CD4-positive, CD25-positive, alpha-beta regulatory T cell (primary cell): ENCODE data around the gene ARSB. TPM values are rescaled to one million over a fixed set of nuclear protein-coding genes. Genes with fewer than 3 reads are reported as not detected.

Experiments used
- ATAC-seq, 2 donors: fragments of 150-1000 bp; cut with Tn5 transposase; one replicate each; pipeline ENCODE4 v1.10.0; 2021; ENCODE audit warnings: low read depth in 2 of 2, moderate number of reproducible peaks in 2 of 2, moderate library complexity in 1 of 2
- DNase-seq, 3 donors: peaks; one replicate each; pipeline versions ENCODE4 v3.0.0 to v3.0.0-alpha.2; 2012 to 2022; ENCODE audit warnings: mixed read lengths in 1 of 3
- H3K27ac ChIP-seq: one replicate; pipeline ENCODE4 v1.7.0; 2013; ENCODE audit warnings: mild to moderate bottlenecking, low read length; ENCODE audit not compliant: insufficient read depth, poor library complexity, severe bottlenecking
- H3K27me3 ChIP-seq: one replicate; pipeline ENCODE4 v1.7.0; 2013; ENCODE audit warnings: low read length; ENCODE audit not compliant: control insufficient read depth, insufficient read depth
- H3K36me3 ChIP-seq: one replicate; pipeline ENCODE4 v1.7.0; 2013; ENCODE audit warnings: mild to moderate bottlenecking, low read length, moderate library complexity; ENCODE audit not compliant: control insufficient read depth, insufficient read depth
- H3K4me1 ChIP-seq: 2 replicates; pipeline ENCODE4 v1.7.0; 2013; ENCODE audit warnings: mild to moderate bottlenecking, low read length; ENCODE audit not compliant: insufficient read depth, control insufficient read depth, poor library complexity, severe bottlenecking
- H3K4me3 ChIP-seq: one replicate; pipeline ENCODE4 v1.7.0; 2013; ENCODE audit warnings: low read depth, mild to moderate bottlenecking, low read length, moderate library complexity
- H3K9me3 ChIP-seq, 2 experiments: 1 replicate in 1 of 2; 2 replicates in 1 of 2; pipeline ENCODE4 v1.7.0; 2013; ENCODE audit warnings: low read length in 2 of 2, mild to moderate bottlenecking in 1 of 2, moderate library complexity in 1 of 2; ENCODE audit not compliant: control insufficient read depth in 2 of 2
- H3K27ac Mint-ChIP-seq, 3 donors: one replicate each; pipeline ENCODE4 v1.8.0; 2020 to 2022; ENCODE audit warnings: mild to moderate bottlenecking in 3 of 3, mixed read lengths in 3 of 3, moderate library complexity in 2 of 3
- H3K27me3 Mint-ChIP-seq: one replicate; pipeline ENCODE4 v1.8.0; 2022; ENCODE audit warnings: mild to moderate bottlenecking, mixed read lengths
- H3K36me3 Mint-ChIP-seq: one replicate; pipeline ENCODE4 v1.8.0; 2020; ENCODE audit warnings: mixed read lengths
- H3K4me1 Mint-ChIP-seq, 4 donors: one replicate each; pipeline ENCODE4 v1.8.0; 2020 to 2022; ENCODE audit warnings: mixed read lengths in 4 of 4, mild to moderate bottlenecking in 1 of 4
- H3K4me3 Mint-ChIP-seq, 4 donors: one replicate each; pipeline ENCODE4 v1.8.0; 2020 to 2022; ENCODE audit warnings: mild to moderate bottlenecking in 4 of 4, mixed read lengths in 4 of 4, moderate library complexity in 3 of 4
- H3K9me3 Mint-ChIP-seq, 7 donors: one replicate each; pipeline ENCODE4 v1.8.0; 2020 to 2022; ENCODE audit warnings: mixed read lengths in 7 of 7, mild to moderate bottlenecking in 3 of 7, moderate library complexity in 2 of 7
- polyA plus RNA-seq, 4 donors: library from polyadenylated mRNA; unstranded; fragments of 300-500 nt; fragmentation: Illumina TruSeq; gene quantifications; one replicate each; pipeline ENCODE4 v1.2.3, GENCODE V29; 2021
- total RNA-seq: library from RNA; stranded (reverse); gene quantifications from one replicate; pipeline ENCODE4 v1.2.3, GENCODE V29; 2022

Gene ARSB
- total and polyA plus RNA-seq, 5 donors from 2014 or later: 3.4 to 6.5 (median 4.4) TPM

DNA sequence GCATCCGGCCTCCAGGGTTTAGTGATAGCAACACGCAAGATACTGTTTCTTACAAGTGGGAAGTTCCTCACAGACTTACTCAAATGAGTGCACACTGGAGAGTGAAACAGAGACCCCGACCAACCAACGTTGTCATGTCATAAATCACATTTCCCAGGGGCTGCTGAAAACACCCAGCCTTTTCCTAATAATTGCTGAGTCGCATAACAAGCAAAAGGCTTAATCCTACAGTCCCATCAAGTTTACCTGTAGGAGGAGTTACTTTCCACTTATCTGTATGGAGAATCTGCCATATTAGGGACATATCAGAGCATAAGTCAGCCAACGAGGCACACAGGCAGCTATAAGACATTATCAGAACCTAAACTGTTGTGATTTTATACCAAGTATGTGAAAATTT, 180.1 kb downstream of the ARSB start:
- Mint-ChIP-seq H3K4me3 (no peak overlapping the region), H3K4me1 (peaks cover 0 to 2% (median 0%) of the 10 kb centered on the region in 4 donors), H3K27ac (no peak overlapping the region), H3K9me3 (peaks cover 0 to 9% (median 0%) of the 10 kb centered on the region in 7 donors), H3K36me3 (peaks cover 26% of the 10 kb centered on the region), H3K27me3 (no peaks in the 10 kb centered on the region)
- DNase-seq (no peak), ATAC-seq (no peak)
- no peaks in the 10 kb centered on the region for H3K9me3 ChIP-seq
- H3K27me3 ChIP-seq: no peaks in the 10 kb centered on the region
- H3K27ac ChIP-seq: no peak overlapping the region
- no peaks in the 10 kb centered on the region for H3K36me3 ChIP-seq
- no peaks in the 10 kb centered on the region for H3K4me1 ChIP-seq
- H3K4me3 ChIP-seq: no peak overlapping the region

DNA sequence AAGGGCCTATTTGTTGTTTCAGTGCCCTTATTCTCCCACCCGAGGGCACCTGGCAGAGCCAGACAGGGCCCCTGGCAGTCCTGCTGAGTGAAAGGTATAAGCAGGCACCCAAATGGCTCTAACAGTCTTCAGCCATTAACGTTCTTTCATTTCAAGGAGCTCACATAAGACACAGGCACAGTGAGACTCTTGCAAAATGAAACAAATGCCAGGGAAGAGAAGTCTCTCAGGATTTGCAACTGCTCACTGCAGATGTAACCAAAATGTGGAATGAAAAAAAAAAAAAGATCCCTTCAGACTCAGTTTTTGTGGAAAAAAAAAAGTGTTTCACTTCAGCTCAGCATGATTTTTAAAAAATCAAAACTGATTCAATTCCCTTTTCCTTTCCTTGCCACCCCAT, 181.2 kb downstream of the ARSB start:
- no peak overlapping the region for H3K4me3 Mint-ChIP-seq
- H3K27ac ChIP-seq: no peak overlapping the region
- H3K36me3 ChIP-seq: no peaks in the 10 kb centered on the region
- no peaks in the 10 kb centered on the region for H3K27me3 Mint-ChIP-seq
- H3K4me3 ChIP-seq: no peak overlapping the region
- H3K4me1 ChIP-seq: no peaks in the 10 kb centered on the region
- H3K27ac Mint-ChIP-seq: no peak overlapping the region
- H3K36me3 Mint-ChIP-seq: peaks cover 28% of the 10 kb centered on the region
- peaks cover 0 to 9% (median 0%) of the 10 kb centered on the region in 7 donors for H3K9me3 Mint-ChIP-seq
- peaks cover 0 to 2% (median 0%) of the 10 kb centered on the region in 4 donors for H3K4me1 Mint-ChIP-seq
- H3K27me3 ChIP-seq: no peaks in the 10 kb centered on the region
- no peak for ATAC-seq
- no peaks in the 10 kb centered on the region for H3K9me3 ChIP-seq
- DNase-seq: no peak

DNA sequence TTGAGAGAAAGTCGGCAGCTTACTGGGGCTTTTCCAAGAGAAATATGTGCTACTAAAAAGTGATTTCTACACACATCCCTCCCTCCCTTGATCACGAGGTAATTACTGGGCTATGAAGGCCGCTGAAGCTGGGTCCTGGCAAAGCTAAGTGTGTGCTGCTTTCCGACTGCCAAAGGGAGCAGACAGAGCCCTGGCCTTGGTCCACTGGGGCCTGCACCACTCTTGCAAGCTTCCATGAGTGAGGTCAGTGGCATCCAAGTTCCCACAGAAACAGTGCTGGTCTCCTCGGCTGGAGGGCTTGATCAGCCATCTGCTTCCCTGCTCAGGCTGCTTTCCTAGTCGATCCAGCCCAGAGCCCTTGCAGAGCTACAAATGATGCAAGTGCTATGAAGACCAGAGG, 181.8 kb downstream of the ARSB start:
- DNase-seq (no peak), ATAC-seq (no peak)
- peaks cover 0 to 9% (median 0%) of the 10 kb centered on the region in 7 donors for H3K9me3 Mint-ChIP-seq

DNA sequence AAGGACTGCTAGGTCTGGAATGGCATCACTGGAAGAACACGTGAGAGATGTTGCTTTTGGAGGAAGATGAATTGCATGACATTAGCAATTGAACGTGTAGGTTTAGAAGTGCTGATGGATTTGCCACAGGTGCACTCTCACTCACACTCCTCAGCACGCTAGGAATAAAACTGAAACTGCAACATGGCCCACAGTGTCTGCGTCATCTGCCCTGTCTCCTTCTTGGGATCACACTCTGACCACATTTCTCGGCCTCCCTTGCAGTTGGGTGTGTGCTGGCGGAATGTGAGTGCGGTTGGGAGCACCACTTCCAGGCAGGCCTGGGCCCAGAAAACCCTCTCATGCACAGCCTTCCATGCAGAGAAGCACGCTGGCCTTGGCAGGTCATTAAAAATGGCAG, 183.7 kb downstream of the ARSB start:
- no peaks in the 10 kb centered on the region for H3K9me3 ChIP-seq
- Mint-ChIP-seq H3K27ac (no peak overlapping the region), H3K36me3 (peaks cover 36% of the 10 kb centered on the region), H3K4me1 (peaks cover 0 to 4% (median 0%) of the 10 kb centered on the region in 4 donors), H3K9me3 (peaks cover 0 to 9% (median 0%) of the 10 kb centered on the region in 7 donors), H3K27me3 (no peaks in the 10 kb centered on the region), H3K4me3 (no peak overlapping the region)
- DNase-seq (no peak), ATAC-seq (no peak)
- no peaks in the 10 kb centered on the region for H3K36me3 ChIP-seq
- no peaks in the 10 kb centered on the region for H3K4me1 ChIP-seq
- no peak overlapping the region for H3K27ac ChIP-seq
- no peaks in the 10 kb centered on the region for H3K27me3 ChIP-seq
- no peak overlapping the region for H3K4me3 ChIP-seq

More for the DNA sequence above, 181.8 kb downstream of the ARSB start:
- Histone ChIP-seq H3K36me3 (no peaks in the 10 kb centered on the region), H3K27ac (no peak overlapping the region), H3K4me1 (no peaks in the 10 kb centered on the region), H3K4me3 (no peak overlapping the region), H3K9me3 (no peaks in the 10 kb centered on the region), H3K27me3 (no peaks in the 10 kb centered on the region)
- Mint-ChIP-seq H3K36me3 (peaks cover 26% of the 10 kb centered on the region), H3K4me1 (peaks cover 0 to 2% (median 0%) of the 10 kb centered on the region in 4 donors), H3K27me3 (no peaks in the 10 kb centered on the region), H3K4me3 (no peak overlapping the region), H3K27ac (no peak overlapping the region)

DNA sequence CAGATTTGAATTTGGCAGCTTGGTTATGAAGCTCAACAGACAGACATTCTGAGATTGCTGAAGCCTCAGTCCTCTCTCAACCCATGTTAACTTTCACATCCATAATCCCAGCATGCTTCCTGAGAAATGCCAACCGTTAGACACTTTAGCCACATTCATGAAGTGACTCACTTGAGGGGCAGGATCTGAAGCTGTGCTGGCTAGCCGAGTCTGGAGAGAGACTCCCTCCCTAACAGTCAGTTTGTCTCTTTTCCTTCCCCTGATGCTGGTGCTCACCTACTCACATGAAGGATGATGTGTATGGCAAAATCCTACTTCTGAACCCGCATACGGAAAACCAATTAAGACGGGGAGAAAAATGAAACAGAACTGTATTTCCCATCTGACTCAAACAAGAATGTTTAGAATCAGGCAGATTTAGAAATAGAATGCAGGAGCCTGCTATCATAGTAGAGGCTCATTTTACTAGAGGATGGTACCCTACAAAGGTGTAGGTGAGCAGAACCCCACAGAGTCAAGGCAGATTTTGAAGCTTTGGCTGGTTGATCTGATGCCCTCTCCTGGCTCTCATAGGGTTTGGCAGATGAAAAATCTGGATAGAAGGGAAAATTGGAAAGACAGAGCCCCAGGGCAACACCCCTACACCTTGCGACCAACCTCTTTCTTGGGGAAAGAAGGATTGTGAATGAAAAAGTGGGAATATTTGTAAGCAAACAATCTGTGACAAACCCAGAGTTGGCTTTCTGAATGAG, 185.7 kb downstream of the ARSB start:
- Mint-ChIP-seq H3K27me3 (no peaks in the 10 kb centered on the region), H3K4me3 (no peak overlapping the region), H3K9me3 (peaks cover 0 to 9% (median 0%) of the 10 kb centered on the region in 7 donors), H3K36me3 (peaks cover 36% of the 10 kb centered on the region), H3K4me1 (peaks cover 0 to 9% (median 2%) of the 10 kb centered on the region in 4 donors), H3K27ac (no peak overlapping the region)
- ATAC-seq (no peak), DNase-seq (no peak)
- Histone ChIP-seq H3K4me3 (no peak overlapping the region), H3K4me1 (no peaks in the 10 kb centered on the region), H3K27me3 (no peaks in the 10 kb centered on the region), H3K27ac (no peak overlapping the region), H3K36me3 (no peaks in the 10 kb centered on the region), H3K9me3 (no peaks in the 10 kb centered on the region)

DNA sequence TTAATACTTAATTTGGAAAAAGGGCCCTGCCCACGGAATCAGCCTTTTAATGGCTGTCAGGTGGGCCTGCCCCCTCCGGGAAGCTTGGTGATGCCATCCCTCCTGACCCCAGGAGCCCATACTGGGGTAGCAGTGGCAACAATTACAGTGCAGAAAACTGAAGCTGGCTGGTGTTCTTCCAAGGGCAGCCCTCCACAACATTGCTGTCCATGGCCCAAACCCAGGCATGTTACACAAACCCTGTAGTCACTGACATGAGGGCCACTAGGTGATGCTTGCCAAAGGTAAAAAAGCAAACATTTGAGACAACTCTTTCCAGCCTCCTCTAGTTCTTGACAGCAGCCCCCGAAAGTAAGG, 186.5 kb downstream of the ARSB start:
- H3K4me3 Mint-ChIP-seq: no peak overlapping the region
- no peaks in the 10 kb centered on the region for H3K4me1 ChIP-seq
- no peak overlapping the region for H3K27ac Mint-ChIP-seq
- peaks cover 0 to 9% (median 1%) of the 10 kb centered on the region in 7 donors for H3K9me3 Mint-ChIP-seq
- H3K36me3 Mint-ChIP-seq: peaks cover 36% of the 10 kb centered on the region
- H3K4me1 Mint-ChIP-seq: peaks cover 0 to 9% (median 2%) of the 10 kb centered on the region in 4 donors
- no peaks in the 10 kb centered on the region for H3K9me3 ChIP-seq
- no peak overlapping the region for H3K27ac ChIP-seq
- H3K27me3 ChIP-seq: no peaks in the 10 kb centered on the region
- no peaks in the 10 kb centered on the region for H3K27me3 Mint-ChIP-seq
- DNase-seq: no peak
- H3K4me3 ChIP-seq: no peak overlapping the region
- no peaks in the 10 kb centered on the region for H3K36me3 ChIP-seq
- ATAC-seq: no peak

DNA sequence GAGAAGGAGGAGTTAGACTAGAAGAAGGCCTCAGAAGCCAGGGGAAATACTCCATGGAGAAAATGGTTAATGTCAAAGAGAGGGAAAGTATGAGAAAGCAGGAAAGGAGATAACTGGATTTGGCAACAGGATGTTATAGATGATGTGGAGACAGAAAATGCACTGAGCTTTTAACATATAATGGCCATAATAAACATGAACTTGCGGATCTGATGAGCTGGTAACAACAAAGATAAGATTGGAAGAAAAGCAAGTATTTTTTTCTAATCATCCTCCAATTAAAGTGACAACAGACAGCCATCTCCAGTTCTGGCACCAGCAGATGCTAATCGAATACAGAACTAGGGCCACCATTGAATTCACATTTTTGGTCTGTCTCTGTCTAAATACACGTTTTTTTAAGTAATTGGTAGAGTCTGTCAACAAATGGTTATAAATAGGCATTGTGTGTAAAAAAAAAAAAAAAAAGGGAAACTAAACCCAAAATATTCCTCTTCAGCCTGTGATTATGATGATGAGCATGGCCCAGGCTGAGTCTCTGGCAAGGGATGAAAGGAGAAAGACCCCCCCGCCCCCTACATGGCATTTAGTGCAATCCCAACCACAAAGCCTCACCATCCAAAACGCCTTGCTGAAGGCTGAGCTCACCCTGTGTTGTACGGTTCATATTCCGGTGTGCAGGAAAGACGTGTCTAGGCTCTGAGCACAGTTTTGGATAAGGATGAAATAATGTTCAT, 187.0 kb downstream of the ARSB start:
- no peak overlapping the region for H3K27ac ChIP-seq
- H3K27me3 Mint-ChIP-seq: no peaks in the 10 kb centered on the region
- H3K9me3 Mint-ChIP-seq: peaks cover 0 to 9% (median 1%) of the 10 kb centered on the region in 7 donors
- peaks cover 0 to 9% (median 2%) of the 10 kb centered on the region in 4 donors for H3K4me1 Mint-ChIP-seq
- H3K36me3 ChIP-seq: no peaks in the 10 kb centered on the region
- no peak for DNase-seq
- H3K27me3 ChIP-seq: no peaks in the 10 kb centered on the region
- H3K4me3 Mint-ChIP-seq: no peak overlapping the region
- H3K9me3 ChIP-seq: no peaks in the 10 kb centered on the region
- H3K27ac Mint-ChIP-seq: no peak overlapping the region
- no peaks in the 10 kb centered on the region for H3K4me1 ChIP-seq
- peaks cover 36% of the 10 kb centered on the region for H3K36me3 Mint-ChIP-seq
- H3K4me3 ChIP-seq: no peak overlapping the region
- ATAC-seq: no peak
